Activated CD8-positive, alpha-beta memory T cell treated with anti-CD3 and anti-CD28 coated beads for 36 hours (primary cell): ENCODE measurements around the gene NCOR1. TPM values are rescaled to one million over a fixed set of nuclear protein-coding genes. Genes with fewer than 3 reads are reported as not detected.

ENCODE experiments used
- CTCF ChIA-PET: fragments of 350-600 bp; sonication (Branson Sonifier 250); formaldehyde crosslinking; loops from one replicate; lab custom pipeline; 2021; ENCODE audit warnings: antibody characterized with exemption; lab: Charles Lee
- POLR2A ChIA-PET: fragments of 350-600 bp; sonication (Branson Sonifier 250); formaldehyde crosslinking; loops from one replicate; lab custom pipeline; 2021; ENCODE audit warnings: antibody characterized with exemption; lab: Charles Lee
- total RNA-seq, 2 experiments: library from RNA; stranded (reverse); gene quantifications; one replicate each; pipeline ENCODE4 v1.2.3, GENCODE V29; 2021

NCOR1 gene
- total RNA-seq: 100 to 1,000 TPM; 137 to 147 TPM

DNA sequence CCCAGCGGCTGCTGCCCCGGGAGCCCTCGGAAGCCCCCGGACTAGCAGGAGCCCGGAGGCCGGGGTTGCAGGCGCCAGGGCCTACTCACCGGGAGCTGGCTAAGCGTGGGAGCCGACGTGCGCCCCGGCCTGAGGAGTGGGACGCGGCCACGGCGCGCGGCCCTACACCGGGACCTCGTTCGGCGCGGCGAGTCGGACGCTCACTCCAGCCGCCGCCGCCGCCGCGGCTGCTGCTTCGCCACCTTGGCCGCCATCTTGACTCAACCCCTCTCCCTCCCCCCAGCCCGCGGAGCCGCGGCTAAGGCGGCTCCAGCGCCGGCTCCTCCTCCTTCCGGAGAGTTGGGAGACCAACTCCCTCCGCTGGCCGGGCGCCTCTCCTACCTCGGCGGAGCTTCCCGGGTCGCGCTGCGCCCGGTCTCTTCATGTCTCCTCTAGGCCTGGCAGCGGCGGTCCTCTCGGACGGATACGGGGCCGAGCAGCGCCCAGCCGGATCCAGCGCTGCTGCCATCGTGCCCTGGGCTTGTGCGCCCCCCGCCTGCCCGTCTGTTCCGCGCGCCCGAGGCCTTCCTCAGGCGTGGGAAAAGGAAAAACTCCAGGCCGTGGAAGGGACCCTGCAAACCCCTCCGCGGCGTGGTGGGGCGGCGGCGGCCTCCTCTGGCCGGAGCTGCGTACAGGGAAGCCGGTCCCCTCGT lies at the start of gene NCOR1:
TSS of gene NCOR1 (minus strand) at position 262 of the 692 bp plus-strand sequence. CDS start 20,965 bp downstream, outside the sequence.
- CTCF ChIA-PET: interaction anchor here (0.6 to 1.1 kb wide), 2 partner anchors 15 to 188 kb away, joined by 3 to 5 read pairs; no protein-coding TSS in a partner anchor

DNA sequence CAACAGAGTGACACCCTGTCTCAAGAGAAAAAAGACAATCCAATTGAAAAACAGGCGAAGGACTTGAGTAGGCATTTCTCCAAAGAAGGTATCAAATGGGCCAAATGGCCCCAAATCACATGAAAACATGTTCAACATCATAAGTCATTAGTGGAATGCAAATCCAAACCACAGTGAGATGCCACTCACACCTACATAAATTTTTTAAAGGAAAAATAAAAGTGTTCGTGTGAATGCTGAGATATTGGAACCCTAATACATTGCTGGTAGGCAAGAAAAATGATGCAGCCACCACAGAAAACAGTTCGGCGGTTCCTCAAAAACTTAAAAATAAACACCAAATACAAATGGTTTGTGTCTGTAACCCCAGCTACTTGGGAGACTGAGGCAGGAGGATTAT lies 46.9 kb upstream of the NCOR1 start:
- CTCF ChIA-PET: interaction anchor here (0.6 kb wide), 1 partner anchor 32 kb away, joined by 6 read pairs; no protein-coding TSS in a partner anchor

More for the DNA sequence above, at the start of gene NCOR1:
- POLR2A ChIA-PET: interaction anchor here (0.7 to 1.3 kb wide), 3 partner anchors 11 to 137 kb away, joined by 3 to 5 read pairs (median 4); no protein-coding TSS in a partner anchor

DNA sequence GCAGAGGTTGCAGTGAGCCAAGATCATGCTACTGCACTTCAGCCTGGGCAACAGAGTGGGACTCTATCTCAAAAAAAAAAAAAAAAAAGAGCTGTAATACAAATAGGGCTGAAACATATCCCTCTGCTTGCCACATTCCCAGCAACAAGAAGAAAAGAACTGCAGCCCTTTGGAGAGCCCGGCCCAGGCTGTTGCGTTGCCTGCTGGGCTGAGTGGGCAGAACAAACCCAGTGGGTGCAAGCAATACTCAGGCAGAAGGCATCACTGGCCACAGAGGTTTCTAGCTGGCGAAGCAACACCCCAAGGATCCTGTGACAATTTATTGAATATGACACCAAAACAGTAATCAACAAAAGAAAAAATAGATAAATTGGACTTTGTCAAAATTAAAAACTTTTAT lies 45.7 kb upstream of the NCOR1 start:
- POLR2A ChIA-PET: interaction anchor here (0.6 kb wide), 1 partner anchor 353 kb away, joined by 3 read pairs; no protein-coding TSS in a partner anchor
- CTCF ChIA-PET: no interaction called here

More for the DNA sequence above, 46.9 kb upstream of the NCOR1 start:
- POLR2A ChIA-PET: no interaction called here

DNA sequence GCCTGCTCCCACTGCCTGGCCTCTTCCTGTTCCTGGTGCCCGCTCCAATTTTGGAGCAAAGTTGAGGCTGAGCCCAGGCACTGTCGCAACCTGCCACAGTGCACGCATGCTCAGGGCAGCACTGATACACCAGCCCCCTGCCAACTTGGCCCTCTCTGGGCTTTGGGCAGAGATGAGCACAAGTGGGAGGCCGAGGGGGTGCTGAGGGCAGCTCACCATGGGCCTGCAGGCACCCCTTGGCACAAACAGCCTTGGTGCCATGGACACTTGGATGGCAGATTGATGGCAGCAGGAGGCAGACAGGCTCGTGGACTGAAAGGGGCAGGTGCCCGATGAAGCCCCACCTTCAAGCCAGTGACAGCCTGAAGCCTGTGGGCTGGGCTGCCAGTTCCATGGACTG lies 44.6 kb upstream of the NCOR1 start:
- CTCF ChIA-PET: no interaction called here
- POLR2A ChIA-PET: interaction anchor here (0.7 kb wide), 1 partner anchor 106 kb away, joined by 3 read pairs; no protein-coding TSS in a partner anchor

DNA sequence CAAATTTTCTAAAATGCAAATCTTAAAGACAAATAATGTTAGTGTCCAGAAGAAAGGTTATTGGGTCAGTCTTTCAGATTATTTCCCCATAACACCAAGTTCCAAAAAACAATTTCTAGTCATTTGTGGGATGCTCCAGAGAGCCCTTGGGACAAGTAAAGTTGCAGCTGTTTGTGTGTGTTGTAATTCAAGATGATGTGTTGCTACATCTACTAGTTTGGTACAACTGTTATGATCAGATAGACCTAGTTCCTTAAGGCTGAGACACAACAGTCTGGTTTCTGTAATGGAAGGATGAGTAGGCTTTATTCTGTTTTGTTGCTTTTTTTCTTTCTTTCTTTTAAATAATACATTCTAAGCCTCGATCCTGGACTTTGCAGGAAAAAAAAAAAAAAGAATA lies 43.6 kb upstream of the NCOR1 start:
- ChIA-PET CTCF (no interaction called here), POLR2A (no interaction called here)

DNA sequence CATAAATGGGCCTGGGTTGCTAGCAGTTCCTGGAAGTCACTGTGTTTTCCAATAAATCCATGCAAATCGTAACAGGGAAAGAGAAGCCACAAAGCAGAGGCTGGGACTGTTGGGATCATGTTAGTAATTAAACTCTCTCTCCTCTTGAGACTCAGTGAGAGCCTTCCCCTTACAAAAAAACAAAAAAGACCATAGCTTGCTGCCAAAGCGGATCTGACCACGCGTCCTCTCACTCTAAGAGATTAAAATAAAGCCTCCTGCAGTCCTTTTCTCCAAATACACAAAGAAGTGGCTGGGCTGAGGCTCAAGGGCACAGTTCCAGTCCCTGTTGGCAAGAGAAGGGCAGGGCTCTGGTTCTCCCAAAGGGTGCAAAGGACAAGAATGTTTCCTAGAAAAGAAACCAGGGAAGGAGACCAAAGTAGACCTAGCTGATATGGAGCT lies 40.2 kb upstream of the NCOR1 start:
- POLR2A ChIA-PET: no interaction called here
- CTCF ChIA-PET: interaction anchor here (1.1 kb wide), 1 partner anchor 108 kb away, joined by 3 read pairs; no protein-coding TSS in a partner anchor

DNA sequence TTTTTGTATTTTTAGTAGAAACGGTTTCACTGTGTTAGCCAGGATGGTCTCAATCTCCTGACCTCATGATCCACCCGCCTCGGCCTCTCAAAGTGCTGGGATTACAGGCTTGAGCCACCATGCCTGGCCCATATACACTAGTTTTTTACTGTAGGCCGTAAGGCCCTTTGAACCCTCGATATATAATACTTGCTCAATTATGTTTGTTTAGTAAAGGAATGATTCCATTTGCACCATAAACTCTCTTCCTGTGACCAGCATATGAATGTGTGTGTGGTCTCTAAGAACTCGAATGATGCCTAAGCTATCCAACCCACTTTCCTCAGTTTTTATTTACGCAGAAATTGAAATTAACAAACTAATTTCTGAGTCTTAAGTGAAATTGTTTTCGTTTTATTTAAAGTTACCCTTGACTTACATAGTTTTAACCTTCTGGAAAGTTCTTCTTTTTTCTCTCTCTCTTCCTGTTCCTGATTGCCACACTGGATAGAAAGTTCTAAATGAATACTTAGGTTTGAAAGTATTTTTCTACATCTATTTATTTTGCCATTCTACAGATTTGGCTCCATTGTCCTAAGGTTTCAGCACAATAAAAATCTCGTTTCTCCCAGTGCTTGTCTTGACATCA lies 39.6 kb upstream of the NCOR1 start:
- CTCF ChIA-PET: no interaction called here

DNA sequence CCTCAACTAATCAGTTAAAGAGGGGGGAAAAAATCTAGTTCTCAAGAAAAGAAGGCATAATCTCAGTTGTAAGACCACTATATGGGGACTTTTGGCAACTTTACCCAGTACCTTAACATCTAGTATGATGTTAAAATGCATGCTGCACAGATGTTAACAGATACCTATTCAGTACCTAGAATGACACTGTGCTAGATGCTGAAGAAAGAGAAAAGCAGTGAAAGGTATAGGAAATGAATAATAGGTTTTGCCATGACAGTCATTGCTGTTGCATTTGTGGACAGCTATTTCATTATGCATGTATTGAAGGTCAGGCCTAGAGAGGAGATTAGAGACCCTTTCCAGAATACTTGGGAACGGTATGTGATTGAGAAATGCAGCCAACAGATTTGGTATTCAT lies 36.2 kb upstream of the NCOR1 start:
- CTCF ChIA-PET: no interaction called here
- POLR2A ChIA-PET: interaction anchor here (1.0 kb wide), 1 partner anchor 33 kb away, joined by 3 read pairs; no protein-coding TSS in a partner anchor

More for the DNA sequence above, 39.6 kb upstream of the NCOR1 start:
- POLR2A ChIA-PET: no interaction called here

DNA sequence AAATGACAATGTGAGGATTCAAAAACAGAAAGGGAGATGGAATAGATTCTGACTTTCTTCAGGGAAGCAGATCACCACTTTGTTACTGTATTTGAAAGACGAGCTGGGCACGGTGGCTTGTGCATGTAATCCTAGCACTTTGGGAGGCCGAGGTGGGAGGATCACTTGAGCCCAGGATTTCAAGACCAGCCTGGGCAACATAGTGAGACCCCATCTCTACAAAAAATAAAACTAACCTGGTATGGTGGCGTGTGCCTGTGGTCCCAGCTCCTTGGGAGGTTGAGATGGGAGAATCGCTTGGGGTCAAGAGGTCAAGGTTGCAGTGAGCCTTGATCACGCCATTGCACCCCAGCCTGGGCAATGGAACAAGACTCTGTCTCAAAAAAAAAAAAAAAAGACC lies 35.7 kb upstream of the NCOR1 start:
- POLR2A ChIA-PET: interaction anchor here (1.0 kb wide), 1 partner anchor 33 kb away, joined by 3 read pairs; no protein-coding TSS in a partner anchor
- CTCF ChIA-PET: interaction anchor here (1.0 kb wide), 1 partner anchor 25 kb away, joined by 3 read pairs; no protein-coding TSS in a partner anchor

DNA sequence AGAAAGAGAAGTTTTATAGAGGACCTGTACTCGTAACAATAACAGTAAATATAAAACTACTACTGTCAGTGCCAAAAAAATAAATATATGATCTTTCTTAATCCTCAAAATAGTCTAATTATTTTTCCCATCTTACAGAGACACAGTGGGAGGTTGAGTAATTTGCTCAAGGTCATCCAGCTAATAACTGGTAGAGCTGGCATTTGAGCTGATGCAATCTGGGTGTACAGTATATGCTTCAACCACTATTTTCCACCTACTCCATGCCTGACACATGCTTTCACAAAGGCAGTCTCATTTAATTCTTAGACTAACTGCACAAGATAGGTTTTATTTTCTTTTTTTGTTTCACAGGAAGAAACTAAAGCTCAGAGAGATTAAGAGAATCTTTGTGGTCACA lies 35.3 kb upstream of the NCOR1 start:
- ChIA-PET CTCF (interaction anchor here (1.0 kb wide), 1 partner anchor 25 kb away, joined by 3 read pairs; no protein-coding TSS in a partner anchor), POLR2A (interaction anchor here (0.5 to 1.0 kb wide), 2 partner anchors 19 to 34 kb away, joined by 3 read pairs; no protein-coding TSS in a partner anchor)

DNA sequence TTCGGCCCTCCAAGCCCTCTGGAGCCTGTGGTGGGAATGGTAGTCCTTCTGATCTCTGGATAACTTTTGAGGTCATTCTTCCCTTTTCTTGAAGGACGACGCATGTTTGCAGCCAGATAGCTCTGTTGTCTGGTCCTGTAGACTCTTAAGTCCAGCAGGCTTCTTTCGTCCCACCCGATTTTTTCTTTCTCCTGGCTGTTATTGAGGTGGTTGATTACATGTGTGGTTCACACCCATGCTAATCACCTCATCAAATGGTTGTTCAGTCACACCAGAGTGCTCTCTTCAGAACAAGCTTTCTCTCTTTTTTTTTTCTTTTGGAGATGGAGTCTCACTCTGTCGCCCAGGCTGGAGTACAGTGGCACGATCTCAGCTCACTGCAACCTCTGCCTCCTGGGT lies 32.3 kb upstream of the NCOR1 start:
- POLR2A ChIA-PET: no interaction called here
- CTCF ChIA-PET: no interaction called here

DNA sequence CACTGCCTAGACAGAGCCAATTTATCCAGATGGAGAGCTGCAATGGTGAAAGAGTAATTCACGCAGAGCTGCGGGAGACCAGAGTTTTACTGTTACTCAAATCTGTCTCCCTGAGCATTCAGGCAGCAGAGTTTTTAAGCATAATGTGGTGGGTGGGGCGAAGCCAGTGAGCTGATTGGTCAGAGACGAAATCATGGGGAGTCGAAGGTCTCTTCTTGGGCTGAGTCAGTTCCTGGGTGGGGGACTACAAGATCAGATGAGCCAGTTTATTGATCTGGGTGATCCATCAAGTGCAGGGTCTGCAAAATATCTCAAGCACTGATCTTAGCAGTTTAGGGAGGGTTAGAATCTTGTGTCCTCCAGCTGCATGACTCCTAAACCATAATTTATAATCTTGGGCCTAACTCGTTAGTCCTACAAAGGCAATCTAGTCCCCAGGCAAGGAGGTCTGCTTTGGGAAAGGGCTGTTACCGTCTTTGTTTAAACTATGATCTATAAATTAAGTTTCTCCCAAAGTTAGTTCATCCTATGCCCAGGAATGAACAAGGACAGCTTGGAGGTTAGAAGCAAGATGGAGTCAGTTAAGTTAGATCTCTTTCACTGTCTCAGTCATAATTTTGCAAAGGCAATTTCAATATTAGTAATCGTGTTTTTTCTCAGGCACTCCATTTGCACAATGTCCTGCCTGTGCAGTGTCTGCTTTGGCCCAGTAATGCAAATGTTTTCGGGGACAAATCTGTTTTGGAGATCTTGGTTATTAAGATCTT lies 28.6 kb upstream of the NCOR1 start:
- CTCF ChIA-PET: no interaction called here
- POLR2A ChIA-PET: no interaction called here

DNA sequence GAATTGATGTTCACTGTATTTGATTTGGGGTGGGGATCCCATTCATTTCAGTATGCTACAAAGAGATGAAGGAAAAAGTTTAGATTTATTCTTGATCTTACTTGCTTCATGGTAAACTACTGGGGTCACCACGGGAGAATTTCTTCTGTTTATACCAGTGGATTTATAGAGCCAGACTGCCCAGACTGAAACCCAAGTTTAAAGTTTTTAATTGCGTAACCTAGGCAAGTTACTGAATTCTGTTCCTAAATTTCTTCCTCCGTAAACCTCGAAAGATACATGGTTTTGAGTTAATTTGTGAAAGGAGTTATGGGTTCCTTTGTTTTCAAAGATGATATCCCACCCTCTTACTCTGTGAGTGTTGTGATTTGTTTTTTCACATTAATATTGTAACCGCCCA lies 28.1 kb upstream of the NCOR1 start:
- CTCF ChIA-PET: no interaction called here
- POLR2A ChIA-PET: no interaction called here

DNA sequence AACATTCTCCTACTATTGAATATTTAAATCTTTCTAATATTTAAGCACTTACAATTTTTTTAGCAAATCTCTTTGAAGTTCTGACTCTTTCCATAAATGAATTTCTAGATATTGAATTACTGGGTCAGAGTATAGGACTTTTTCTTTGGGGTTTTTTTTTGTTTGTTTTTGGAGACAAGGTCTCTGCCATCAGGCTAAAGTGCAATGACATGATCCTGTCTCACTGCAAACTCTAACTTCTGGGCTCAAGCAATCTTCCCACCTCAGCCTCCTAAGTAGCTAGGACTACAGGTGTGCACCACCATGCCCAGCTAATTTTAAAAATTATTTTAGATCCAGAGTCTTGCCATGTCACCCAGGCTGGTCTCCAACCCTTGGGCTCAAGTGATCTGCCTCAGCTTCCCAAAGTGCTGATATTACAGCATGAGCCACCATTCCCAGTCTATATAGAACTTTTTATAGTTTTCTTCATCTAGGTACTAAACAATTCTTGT lies 26.6 kb upstream of the NCOR1 start:
- POLR2A ChIA-PET: no interaction called here
- CTCF ChIA-PET: no interaction called here

DNA sequence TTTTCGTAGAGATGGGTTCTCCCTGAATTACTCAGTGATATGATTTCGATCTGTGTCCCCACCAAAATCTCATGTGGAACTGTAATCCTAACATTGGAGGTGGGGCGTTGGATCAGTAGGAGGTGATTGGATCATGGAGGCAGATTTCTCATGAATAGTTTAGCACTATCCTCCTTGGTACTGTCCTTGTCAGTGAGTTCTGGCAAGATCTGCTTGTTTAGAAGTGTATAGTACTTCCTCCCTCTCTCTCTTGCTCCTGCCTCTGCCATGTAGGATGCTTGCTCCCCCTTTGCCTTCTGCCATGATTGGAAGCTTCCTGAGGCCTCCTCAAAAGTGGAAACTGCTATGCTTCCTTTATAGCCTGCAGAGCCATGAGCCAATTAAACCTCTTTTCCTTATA lies 24.6 kb upstream of the NCOR1 start:
- POLR2A ChIA-PET: no interaction called here
- CTCF ChIA-PET: interaction anchor here (1.7 kb wide), 1 partner anchor 10 kb away, joined by 5 read pairs; no protein-coding TSS in a partner anchor

DNA sequence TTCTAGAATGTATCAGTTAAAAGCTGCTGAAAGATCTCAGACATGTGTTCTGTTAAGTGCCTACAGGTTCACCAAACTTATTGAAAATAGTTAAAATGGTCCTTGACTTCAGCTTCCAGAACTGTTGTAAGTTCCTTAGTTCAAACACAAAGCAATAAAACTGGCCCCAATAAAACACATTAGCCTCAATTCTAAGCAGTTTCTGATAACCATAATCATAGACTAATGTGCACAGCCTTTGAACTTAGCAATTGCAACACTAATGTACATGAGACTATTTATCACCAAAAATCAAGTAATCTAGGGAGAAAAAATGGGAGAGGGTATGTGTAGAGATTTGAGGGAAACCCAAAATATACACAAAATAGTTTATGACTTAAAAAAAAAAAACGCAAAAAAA lies 17.1 kb upstream of the NCOR1 start:
- ChIA-PET CTCF (no interaction called here), POLR2A (interaction anchor here (0.7 kb wide), 1 partner anchor 336 kb away, joined by 3 read pairs; no protein-coding TSS in a partner anchor)

DNA sequence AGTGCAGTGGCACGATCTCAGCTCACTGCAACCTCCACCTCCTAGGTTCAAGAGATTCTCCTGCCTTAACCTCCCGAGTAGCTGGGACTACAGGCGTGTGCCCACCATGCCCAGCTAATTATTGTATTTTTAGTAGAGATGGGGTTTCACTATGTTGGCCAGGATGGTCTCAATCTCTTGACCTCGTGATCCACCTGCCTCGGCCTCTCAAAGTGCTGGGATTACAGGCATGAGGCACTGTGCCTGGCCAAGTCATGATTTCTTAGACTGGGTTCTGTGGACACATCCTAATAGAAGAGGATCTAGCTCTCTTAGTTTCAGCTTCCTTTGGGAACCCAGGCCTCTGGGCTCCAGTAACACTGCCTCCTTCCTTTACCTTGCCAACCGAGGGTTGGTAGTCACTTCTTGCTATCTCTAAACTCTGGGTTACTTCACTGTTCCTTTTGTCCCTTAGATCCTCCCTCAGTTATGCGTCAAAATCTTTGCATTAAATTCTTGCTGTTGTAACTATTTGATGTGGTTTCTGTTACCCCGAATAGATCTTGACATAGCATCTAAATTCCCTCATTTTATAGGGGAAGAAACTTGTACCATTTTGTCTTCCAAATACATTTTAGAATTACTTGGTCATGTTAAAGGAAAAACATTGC lies 14.7 kb upstream of the NCOR1 start:
- CTCF ChIA-PET: interaction anchor here (0.7 to 2.0 kb wide), 5 partner anchors 9 to 135 kb away, joined by 3 to 7 read pairs (median 5); partner anchors contain the start of genes CENPV and NCOR1

DNA sequence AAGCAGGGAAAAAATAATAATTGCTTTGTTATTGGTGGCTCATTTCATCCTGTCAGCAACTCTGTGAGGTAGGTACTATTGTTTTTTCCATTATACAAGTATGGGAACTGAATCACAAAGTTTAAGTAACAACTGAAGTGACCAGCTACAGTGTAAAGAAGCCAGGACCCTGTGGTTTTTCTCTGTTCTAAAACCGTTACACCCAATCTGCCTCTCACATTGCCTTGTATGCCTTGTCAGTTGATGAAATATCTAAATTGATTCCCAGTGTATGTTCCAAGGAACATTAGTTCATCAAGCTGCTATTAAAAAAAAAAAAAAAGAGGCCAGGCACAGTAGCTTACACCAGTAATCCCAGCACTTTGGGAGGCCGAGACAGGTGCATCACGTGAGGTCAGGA lies 7.1 kb upstream of the NCOR1 start:
- CTCF ChIA-PET: interaction anchor here (1.1 kb wide), 1 partner anchor 62 kb away, joined by 3 read pairs; no protein-coding TSS in a partner anchor
- POLR2A ChIA-PET: interaction anchor here (0.6 kb wide), 1 partner anchor 67 kb away, joined by 3 read pairs; no protein-coding TSS in a partner anchor

More for the DNA sequence above, 14.7 kb upstream of the NCOR1 start:
- POLR2A ChIA-PET: interaction anchor here (0.6 kb wide), 2 partner anchors 134 to 961 kb away, joined by 3 to 4 read pairs; no protein-coding TSS in a partner anchor
